Calu3 (cell line): ENCODE measurements around the gene GPR18. TPM values are rescaled to one million over a fixed set of nuclear protein-coding genes. Genes with fewer than 3 reads are reported as not detected.

Source experiments
- BruUV-seq: library from RNA; stranded (reverse); fragments of 400-500 nt; replicated peaks from 2 replicates; lab custom pipeline; 2021; lab: Mats Ljungman, UMichigan
- CTCF ChIA-PET: fragments of 300-600 bp; sonication (Branson Sonifier 250); formaldehyde crosslinking; loops from one replicate; lab custom pipeline; 2022; ENCODE audit warnings: antibody characterized with exemption; lab: Charles Lee
- DNase-seq: peaks from one replicate; pipeline ENCODE4 v3.0.0; 2022
- H3K27ac Mint-ChIP-seq: one replicate; pipeline ENCODE4 v1.8.0; 2022; ENCODE audit warnings: mixed read lengths; ENCODE audit not compliant: unreplicated experiment
- H3K27me3 Mint-ChIP-seq: one replicate; pipeline ENCODE4 v1.8.0; 2022; ENCODE audit warnings: mixed read lengths; ENCODE audit not compliant: unreplicated experiment
- H3K36me3 Mint-ChIP-seq: one replicate; pipeline ENCODE4 v1.8.0; 2022; ENCODE audit warnings: mild to moderate bottlenecking, moderate library complexity, mixed read lengths; ENCODE audit not compliant: insufficient read depth, unreplicated experiment
- H3K4me1 Mint-ChIP-seq: one replicate; pipeline ENCODE4 v1.8.0; 2022; ENCODE audit warnings: mild to moderate bottlenecking, low read depth, mixed read lengths; ENCODE audit not compliant: unreplicated experiment
- H3K4me3 Mint-ChIP-seq: one replicate; pipeline ENCODE4 v1.8.0; 2022; ENCODE audit warnings: mild to moderate bottlenecking, low read depth, moderate library complexity, mixed read lengths; ENCODE audit not compliant: unreplicated experiment
- H3K9me3 Mint-ChIP-seq: one replicate; pipeline ENCODE4 v1.8.0; 2022; ENCODE audit warnings: low read depth, mixed read lengths; ENCODE audit not compliant: unreplicated experiment
- intact Hi-C: fragments of 100-400 bp; cut with micrococcal nuclease; formaldehyde crosslinking; loops from one replicate; pipeline ENCODE4 v1.10.0; 2022; ENCODE audit not compliant: unreplicated experiment
- total RNA-seq: library from RNA; stranded (reverse); gene quantifications from 2 replicates; pipeline ENCODE4 v1.2.3, GENCODE V29; 2022
- TF ChIP-seq, protein P1 (sequence below): fragments of 200-600 bp; IDR thresholded peaks from one replicate; pipeline ENCODE4 v1.8.0; 2022; ENCODE audit warnings: antibody characterized with exemption; ENCODE audit not compliant: unreplicated experiment

GPR18 gene
- total RNA-seq, 1 experiment from 2014 or later: not detected

DNA sequence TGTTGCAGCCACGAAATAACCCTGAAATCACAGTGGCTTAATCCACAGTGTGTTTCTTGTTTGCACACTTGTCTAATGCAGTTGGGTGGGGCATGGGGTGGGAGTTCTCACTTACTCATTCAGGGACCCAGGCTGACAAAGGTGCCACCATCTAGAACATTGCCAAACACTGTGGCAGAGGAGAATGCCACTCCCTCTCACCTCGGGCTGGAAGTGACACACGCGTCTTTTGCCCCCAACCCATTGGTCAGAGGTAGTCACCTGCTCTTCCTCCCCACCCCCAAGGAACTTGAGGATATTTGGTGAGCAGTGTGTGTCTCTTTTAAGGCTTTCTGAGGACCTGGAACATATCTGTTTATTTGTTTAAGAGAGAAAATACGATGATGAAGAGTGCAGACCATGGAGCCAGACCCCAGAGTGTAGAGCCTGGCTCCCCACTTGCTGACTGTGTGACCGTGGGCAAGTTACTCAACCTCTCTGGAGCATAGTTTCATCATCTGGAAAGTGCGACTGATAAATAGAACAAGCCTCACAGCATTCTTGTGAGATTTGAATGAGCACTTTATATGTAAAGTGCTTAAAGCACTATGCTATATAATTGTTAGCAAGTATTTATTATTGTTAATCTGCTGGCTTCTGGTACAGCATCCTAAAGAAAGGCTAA lies 31.6 kb upstream of the GPR18 start:
- CTCF ChIA-PET: no interaction called here
- H3K4me1 Mint-ChIP-seq: no peaks in the 10 kb centered on the region

DNA sequence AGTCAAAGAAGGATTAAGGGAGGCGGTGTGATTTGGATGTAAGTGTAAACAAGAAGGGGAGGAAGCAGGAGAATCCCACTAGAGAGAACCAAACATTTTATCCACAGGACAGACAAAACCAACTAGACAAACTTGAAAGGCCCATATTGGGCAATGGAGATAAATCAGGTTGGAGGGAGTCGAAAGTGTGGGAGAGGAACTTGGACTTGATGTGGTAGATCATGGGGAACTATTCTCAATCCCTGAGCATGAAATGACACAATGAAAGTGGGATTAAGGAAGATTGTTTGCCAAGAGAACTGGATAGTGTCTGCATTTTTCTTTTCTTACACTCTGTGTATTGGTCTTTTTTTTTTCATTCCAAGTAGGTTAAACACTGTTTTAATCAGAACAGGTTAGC lies 31.1 kb upstream of the GPR18 start:
- no peak overlapping the region for H3K27ac Mint-ChIP-seq
- H3K9me3 Mint-ChIP-seq: no peaks in the 10 kb centered on the region

More for the DNA sequence above, 31.6 kb upstream of the GPR18 start:
- no peak for DNase-seq
- Mint-ChIP-seq H3K9me3 (no peaks in the 10 kb centered on the region), H3K4me3 (no peak overlapping the region), H3K27me3 (no peaks in the 10 kb centered on the region), H3K36me3 (no peaks in the 10 kb centered on the region), H3K27ac (no peak overlapping the region)
- TF ChIP-seq, protein P1, sequence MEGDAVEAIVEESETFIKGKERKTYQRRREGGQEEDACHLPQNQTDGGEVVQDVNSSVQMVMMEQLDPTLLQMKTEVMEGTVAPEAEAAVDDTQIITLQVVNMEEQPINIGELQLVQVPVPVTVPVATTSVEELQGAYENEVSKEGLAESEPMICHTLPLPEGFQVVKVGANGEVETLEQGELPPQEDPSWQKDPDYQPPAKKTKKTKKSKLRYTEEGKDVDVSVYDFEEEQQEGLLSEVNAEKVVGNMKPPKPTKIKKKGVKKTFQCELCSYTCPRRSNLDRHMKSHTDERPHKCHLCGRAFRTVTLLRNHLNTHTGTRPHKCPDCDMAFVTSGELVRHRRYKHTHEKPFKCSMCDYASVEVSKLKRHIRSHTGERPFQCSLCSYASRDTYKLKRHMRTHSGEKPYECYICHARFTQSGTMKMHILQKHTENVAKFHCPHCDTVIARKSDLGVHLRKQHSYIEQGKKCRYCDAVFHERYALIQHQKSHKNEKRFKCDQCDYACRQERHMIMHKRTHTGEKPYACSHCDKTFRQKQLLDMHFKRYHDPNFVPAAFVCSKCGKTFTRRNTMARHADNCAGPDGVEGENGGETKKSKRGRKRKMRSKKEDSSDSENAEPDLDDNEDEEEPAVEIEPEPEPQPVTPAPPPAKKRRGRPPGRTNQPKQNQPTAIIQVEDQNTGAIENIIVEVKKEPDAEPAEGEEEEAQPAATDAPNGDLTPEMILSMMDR: no peak
- no TSS peak for BruUV-seq
- intact Hi-C loops: no loop called here

DNA sequence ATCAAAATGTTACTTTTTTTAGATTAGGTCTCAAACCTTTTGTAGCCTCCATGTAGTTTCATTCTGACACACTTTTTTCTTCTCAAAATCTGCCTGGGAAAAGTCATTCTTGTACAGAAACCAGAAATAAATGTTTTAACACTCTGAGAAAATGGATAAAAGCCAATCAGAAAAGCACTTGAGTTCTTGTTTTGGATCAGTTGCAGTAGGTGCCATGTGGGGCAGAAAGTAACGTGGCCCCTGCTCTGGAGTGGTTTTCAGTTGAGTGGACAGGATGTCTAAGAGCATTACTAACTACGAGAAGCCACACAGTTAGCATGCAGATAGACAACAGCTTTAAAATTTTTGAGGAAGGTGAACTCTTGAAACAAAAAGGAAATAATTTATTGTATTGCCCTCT lies 29.9 kb upstream of the GPR18 start:
- intact Hi-C loops: no loop called here
- H3K27me3 Mint-ChIP-seq: no peaks in the 10 kb centered on the region
- no peak overlapping the region for H3K27ac Mint-ChIP-seq
- CTCF ChIA-PET: no interaction called here
- no peaks in the 10 kb centered on the region for H3K4me1 Mint-ChIP-seq
- no peaks in the 10 kb centered on the region for H3K9me3 Mint-ChIP-seq
- TF ChIP-seq, protein P1: no peak
- no peak overlapping the region for H3K4me3 Mint-ChIP-seq
- no peak for DNase-seq
- H3K36me3 Mint-ChIP-seq: no peaks in the 10 kb centered on the region
- BruUV-seq: no TSS peak

More for the DNA sequence above, 31.1 kb upstream of the GPR18 start:
- TF ChIP-seq, protein P1: no peak
- no peak for DNase-seq
- intact Hi-C loops: no loop called here
- Mint-ChIP-seq H3K4me3 (no peak overlapping the region), H3K27me3 (no peaks in the 10 kb centered on the region), H3K36me3 (no peaks in the 10 kb centered on the region), H3K4me1 (no peaks in the 10 kb centered on the region)
- CTCF ChIA-PET: no interaction called here
- BruUV-seq: no TSS peak

DNA sequence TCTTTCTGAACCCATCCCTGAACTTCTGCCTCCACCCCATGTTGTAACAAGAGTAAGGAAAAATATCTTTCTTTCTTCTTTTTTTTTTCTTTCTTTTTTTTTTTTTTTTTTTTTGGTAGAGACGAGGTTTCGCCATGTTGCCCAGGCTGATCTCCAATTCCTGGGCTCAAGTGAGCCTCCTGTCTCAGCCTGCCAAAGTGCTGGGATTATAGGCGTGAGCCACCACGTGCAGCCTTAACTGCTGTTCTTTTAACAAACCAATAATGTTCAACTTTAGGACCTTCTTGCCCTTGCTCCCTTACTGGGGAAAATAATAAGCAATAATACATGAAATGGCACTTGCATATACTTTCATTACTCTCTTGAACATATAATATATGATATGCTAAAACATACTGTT lies 29.4 kb upstream of the GPR18 start:
- Mint-ChIP-seq H3K4me1 (no peaks in the 10 kb centered on the region), H3K27ac (no peak overlapping the region), H3K9me3 (no peaks in the 10 kb centered on the region), H3K36me3 (no peaks in the 10 kb centered on the region), H3K27me3 (no peaks in the 10 kb centered on the region), H3K4me3 (no peak overlapping the region)
- no TSS peak for BruUV-seq
- DNase-seq: no peak
- intact Hi-C loops: no loop called here
- TF ChIP-seq, protein P1: no peak
- CTCF ChIA-PET: no interaction called here
